GM15510 (cell line): ENCODE data around the gene CDC34.
A peak's percentile ranks its signal among the peaks of the same experiment; 100 is the strongest.

Experiments
- POLR2A ChIP-seq: IDR thresholded peaks from 3 replicates; pipeline ENCODE4 v1.6.1; 2011; ENCODE audit warnings: borderline replicate concordance; ENCODE audit not compliant: insufficient read length; ENCODE audit errors: extremely low read depth

The CDC34 gene

GRCh38 chr19:577439-578392 lies 46.2 kb downstream of the CDC34 start:
- TF ChIP-seq POLR2A = no peak

GRCh38 chr19:579111-579841 lies 47.7 kb downstream of the CDC34 start:
- no peak for TF ChIP-seq POLR2A

- TF ChIP-seq POLR2A = no peak
Observed at GRCh38 chr19:579842-580155, 48.2 kb downstream of the CDC34 start.

- TF ChIP-seq POLR2A = no peak
Observed at GRCh38 chr19:580274-580835, 48.8 kb downstream of the CDC34 start.

- no peak for TF ChIP-seq POLR2A
Observed at GRCh38 chr19:581399-582111, 50.0 kb downstream of the CDC34 start.

GRCh38 chr19:582497-583197 lies 51.1 kb downstream of the CDC34 start:
- no peak for TF ChIP-seq POLR2A

GRCh38 chr19:583198-583967 lies 51.8 kb downstream of the CDC34 start:
- TF ChIP-seq POLR2A = no peak

- no peak for TF ChIP-seq POLR2A
Observed at GRCh38 chr19:583968-584239, 52.3 kb downstream of the CDC34 start.

GRCh38 chr19:584240-585001 lies 52.9 kb downstream of the CDC34 start:
- peak; percentile 23 for TF ChIP-seq POLR2A

- TF ChIP-seq POLR2A = no peak
Observed at GRCh38 chr19:585551-586110, 54.1 kb downstream of the CDC34 start.

GRCh38 chr19:588093-588740 lies 56.7 kb downstream of the CDC34 start:
- no peak for TF ChIP-seq POLR2A

GRCh38 chr19:588741-589692 lies 57.5 kb downstream of the CDC34 start:
- no peak for TF ChIP-seq POLR2A
